AG04449 (cell line): Measurements from ENCODE around the gene CBFA2T2.
A peak's percentile ranks its signal among the peaks of the same experiment; 100 is the strongest.

Source experiments
- CTCF ChIA-PET: fragments of 350-600 bp; formaldehyde crosslinking; extraction: SDS; loops from one replicate; lab custom pipeline; 2021; ENCODE audit warnings: antibody characterized with exemption; lab: Yijun Ruan, JAX
- POLR2A ChIA-PET: fragments of 400-600, 350-600 bp; formaldehyde crosslinking; extraction: SDS; loops from one replicate; lab custom pipeline; 2020; ENCODE audit warnings: antibody characterized with exemption, inconsistent platforms; lab: Yijun Ruan, JAX
- DNase-seq: peaks from one replicate; pipeline ENCODE4 v3.0.0-alpha.2; 2010; ENCODE audit warnings: low read depth, low spot score
- H3K4me3 ChIP-seq: 2 replicates; pipeline ENCODE4 v1.5.1; 2011; ENCODE audit warnings: low read depth, mild to moderate bottlenecking, control low read depth, low read length
- TF ChIP-seq, protein P1 (sequence below): IDR thresholded peaks from one replicate; pipeline ENCODE4 v1.5.1; 2011; ENCODE audit warnings: mild to moderate bottlenecking, moderate library complexity, low read length, control low read depth, inconsistent platforms; ENCODE audit not compliant: insufficient read depth; ENCODE audit errors: missing control alignments

CBFA2T2 gene

DNA sequence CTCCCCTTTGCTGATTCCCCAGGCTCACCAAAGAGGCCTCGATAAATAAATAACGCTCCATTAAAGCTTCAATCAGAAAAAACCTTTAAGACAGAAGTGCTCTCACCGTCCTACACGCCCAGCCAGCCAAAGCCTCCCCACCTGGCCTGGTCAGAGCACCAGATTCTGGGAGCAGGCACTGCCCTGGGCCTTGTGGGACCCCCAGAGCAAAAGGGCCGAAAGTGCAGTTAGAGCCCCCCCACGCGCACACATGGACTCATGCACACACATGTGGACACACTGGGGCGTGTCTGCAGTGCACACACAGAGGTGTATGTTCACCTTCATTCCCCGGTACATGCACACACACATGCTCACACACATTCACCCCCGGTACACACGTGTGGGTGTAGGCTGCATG, 186.2 kb downstream of the CBFA2T2 start:
- DNase-seq: no peak
- H3K4me3 ChIP-seq: no peak overlapping the region
- POLR2A ChIA-PET: no interaction called here
- TF ChIP-seq, protein P1, sequence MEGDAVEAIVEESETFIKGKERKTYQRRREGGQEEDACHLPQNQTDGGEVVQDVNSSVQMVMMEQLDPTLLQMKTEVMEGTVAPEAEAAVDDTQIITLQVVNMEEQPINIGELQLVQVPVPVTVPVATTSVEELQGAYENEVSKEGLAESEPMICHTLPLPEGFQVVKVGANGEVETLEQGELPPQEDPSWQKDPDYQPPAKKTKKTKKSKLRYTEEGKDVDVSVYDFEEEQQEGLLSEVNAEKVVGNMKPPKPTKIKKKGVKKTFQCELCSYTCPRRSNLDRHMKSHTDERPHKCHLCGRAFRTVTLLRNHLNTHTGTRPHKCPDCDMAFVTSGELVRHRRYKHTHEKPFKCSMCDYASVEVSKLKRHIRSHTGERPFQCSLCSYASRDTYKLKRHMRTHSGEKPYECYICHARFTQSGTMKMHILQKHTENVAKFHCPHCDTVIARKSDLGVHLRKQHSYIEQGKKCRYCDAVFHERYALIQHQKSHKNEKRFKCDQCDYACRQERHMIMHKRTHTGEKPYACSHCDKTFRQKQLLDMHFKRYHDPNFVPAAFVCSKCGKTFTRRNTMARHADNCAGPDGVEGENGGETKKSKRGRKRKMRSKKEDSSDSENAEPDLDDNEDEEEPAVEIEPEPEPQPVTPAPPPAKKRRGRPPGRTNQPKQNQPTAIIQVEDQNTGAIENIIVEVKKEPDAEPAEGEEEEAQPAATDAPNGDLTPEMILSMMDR: no peak
- CTCF ChIA-PET: interaction anchor here (1.7 to 2.1 kb wide), 2 partner anchors 9 to 11 kb away, joined by 5 to 7 read pairs; partner anchors contain the start of gene E2F1

DNA sequence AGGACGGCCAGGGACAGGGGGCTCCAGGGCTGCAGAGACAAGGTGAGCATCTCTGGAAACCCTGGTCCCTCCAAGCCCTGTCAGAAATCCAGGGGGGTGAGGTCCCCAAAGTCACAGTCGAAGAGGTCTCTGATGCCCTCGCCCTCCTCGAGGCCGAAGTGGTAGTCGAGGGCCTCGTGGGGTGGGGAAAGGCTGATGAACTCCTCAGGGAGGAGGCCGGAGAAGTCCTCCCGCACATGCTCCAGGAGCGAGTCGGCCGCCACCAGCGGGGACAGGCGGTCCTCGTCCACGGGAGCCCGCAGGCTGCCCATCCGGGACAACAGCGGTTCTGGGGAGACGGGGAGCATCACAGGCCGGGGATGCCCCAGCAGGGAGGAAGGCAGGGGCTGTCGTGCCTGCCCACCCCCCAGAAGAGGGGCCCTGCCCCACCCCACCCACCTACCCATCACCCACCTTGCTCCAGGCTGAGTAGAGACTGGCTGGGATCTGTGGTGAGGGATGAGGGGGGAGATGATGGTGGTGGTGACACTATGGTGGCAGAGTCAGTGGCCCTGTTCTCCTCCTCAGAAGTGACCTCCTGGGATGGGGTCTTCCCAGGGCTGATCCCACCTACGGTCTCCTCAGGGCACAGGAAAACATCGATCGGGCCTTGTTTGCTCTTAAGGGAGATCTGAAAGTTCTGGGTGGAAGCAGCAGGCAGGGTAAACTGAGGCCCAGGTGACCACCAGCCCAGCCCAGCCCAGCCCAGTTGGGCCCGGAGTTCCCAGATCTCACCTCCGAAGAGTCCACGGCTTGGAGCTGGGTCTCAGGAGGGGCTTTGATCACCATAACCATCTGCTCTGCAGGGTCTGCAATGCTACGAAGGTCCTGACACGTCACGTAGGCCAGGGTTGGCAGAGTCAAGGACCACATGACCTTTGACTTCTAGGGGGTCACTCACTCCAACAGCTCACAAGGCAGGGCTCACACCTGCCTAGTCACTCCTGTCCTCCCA, 187.1 kb downstream of the CBFA2T2 start:
- POLR2A ChIA-PET: no interaction called here
- no peak for DNase-seq
- H3K4me3 ChIP-seq: no peak overlapping the region
- CTCF ChIA-PET: interaction anchor here (0.7 to 5.3 kb wide), 2 partner anchors 9 to 10 kb away, joined by 3 to 40 read pairs; partner anchors contain the start of genes ACTL10 and E2F1
- TF ChIP-seq, protein P1: no peak

DNA sequence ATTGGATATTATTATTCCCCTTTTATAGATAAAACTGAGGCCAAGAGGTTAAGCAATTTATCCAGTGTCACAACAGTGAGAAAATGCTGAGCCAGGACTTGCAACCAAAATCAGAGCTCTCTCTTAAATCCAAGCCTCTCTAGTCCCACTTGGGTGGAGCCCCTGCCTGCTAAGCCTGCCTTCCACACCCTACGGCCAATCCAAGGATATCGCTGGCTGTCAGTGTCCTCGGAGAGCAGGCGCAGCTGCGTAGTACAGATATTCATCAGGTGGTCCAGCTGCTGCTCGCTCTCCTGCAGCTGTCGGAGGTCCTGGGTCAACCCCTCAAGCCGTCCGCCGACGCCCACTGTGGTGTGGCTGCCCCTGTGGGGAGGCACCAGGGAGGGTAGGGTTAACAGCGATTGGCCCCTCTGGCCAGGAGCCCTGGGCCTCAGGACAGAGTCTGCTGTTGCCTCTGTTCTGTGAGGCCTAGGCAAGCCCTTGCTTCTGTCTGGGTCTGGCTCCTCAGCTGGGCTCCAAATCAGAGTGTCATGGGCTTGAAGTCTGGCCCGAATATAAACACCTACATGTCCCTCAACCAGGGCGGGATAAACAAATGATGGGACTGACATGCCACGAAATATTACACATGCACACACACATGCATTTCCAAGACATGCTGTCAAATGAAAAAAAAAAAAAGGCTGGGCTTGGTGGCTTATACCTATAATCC, 188.3 kb downstream of the CBFA2T2 start:
- POLR2A ChIA-PET: no interaction called here

DNA sequence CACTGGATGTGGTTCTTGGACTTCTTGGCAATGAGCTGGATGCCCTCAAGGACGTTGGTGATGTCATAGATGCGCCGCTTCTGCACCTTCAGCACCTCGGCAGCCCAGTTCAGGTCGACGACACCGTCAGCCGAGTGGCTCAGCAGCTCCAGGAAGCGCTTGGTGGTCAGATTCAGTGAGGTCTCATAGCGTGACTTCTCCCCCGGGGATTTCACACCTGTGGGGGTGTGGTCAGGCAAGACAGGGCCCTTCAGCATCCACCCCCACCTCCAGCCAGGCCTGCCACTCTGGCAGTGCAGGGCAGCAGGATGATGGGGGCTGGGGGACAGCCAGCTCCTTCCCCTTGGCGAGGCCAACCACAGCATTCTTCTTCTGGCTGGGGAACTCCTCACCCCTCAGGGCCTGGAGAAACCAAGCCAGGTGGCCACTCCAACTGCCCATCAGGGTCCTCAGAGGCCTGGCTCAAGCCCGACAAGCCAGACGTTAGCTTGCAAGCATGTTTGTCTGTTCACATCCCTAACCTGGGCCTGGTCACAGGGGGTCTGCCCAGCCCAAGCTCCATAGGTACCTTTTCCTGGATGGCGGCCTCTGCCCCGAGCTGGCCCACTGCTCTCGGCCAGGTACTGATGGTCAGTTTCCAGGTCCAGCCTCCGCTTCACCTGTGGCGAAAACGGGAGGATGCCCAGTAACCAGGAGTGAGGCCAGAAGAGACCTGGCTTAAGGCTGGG, 190.0 kb downstream of the CBFA2T2 start:
- CTCF ChIA-PET: interaction anchor here (0.8 to 5.3 kb wide), 3 partner anchors 12 to 52 kb away, joined by 3 to 40 read pairs (median 3); partner anchors contain the start of gene ACTL10
- no peak for DNase-seq
- TF ChIP-seq, protein P1: no peak

More for the DNA sequence above, 188.3 kb downstream of the CBFA2T2 start:
- CTCF ChIA-PET: interaction anchor here (5.3 kb wide), 1 partner anchor 10 kb away, joined by 40 read pairs; the partner anchor contains the start of gene ACTL10
- no peak overlapping the region for H3K4me3 ChIP-seq
- DNase-seq: no peak
- TF ChIP-seq, protein P1: no peak

DNA sequence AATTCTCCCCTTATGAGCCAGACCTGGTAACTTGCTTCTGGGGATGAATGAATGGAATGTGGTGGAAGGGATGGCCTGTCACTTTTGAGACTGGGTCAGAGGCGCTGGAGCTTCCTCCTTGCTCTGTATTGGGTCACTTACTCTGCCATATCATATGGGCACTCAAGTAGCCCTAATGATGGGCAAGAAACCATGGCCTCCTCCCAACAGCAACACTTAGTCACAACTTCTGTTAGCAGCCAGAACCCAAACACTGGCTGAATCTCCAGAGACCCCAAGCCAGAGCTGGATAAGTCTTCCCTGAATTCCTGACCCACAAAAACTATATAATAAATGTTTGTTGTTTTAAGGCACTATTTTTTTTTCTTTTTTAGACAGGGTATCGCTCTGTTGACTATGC, 190.8 kb downstream of the CBFA2T2 start:
- POLR2A ChIA-PET: interaction anchor here (0.6 to 0.9 kb wide), 2 partner anchors 8 to 16 kb away, joined by 3 read pairs; no protein-coding TSS in a partner anchor
- peak; percentile 34 for DNase-seq
- no peak overlapping the region for H3K4me3 ChIP-seq
- CTCF ChIA-PET: interaction anchor here (5.3 kb wide), 1 partner anchor 12 kb away, joined by 40 read pairs; the partner anchor contains the start of gene ACTL10
- TF ChIP-seq, protein P1: no peak

More for the DNA sequence above, 190.0 kb downstream of the CBFA2T2 start:
- POLR2A ChIA-PET: no interaction called here
- H3K4me3 ChIP-seq: no peak overlapping the region
